HEK293 (cell line): ENCODE data around the gene NOL4L.

Experiments
- CTCF ChIA-PET: fragments of 350-600 bp; formaldehyde crosslinking; extraction: SDS; loops from one replicate; lab custom pipeline; 2021; ENCODE audit warnings: antibody characterized with exemption; lab: Yijun Ruan, JAX
- POLR2A ChIA-PET: fragments of 300-600 bp; formaldehyde crosslinking; extraction: SDS; loops from one replicate; lab custom pipeline; 2020; ENCODE audit warnings: antibody characterized with exemption, inconsistent platforms; lab: Yijun Ruan, JAX
- H3K27ac ChIP-seq: fragments of 200-500 bp; sonication (Bioruptor generic); 2 replicates; pipeline ENCODE4 v1.5.1; 2014; ENCODE audit warnings: low read depth, low read length, control low read depth, inconsistent platforms; ENCODE audit errors: extremely low read depth
- H3K36me3 ChIP-seq, 2 experiments: fragments of 200-500 bp in 1 of 2; sonication (Bioruptor generic) in 1 of 2; 1 replicate in 1 of 2; 2 replicates in 1 of 2; pipeline ENCODE4 v1.5.1; 2014 to 2017; ENCODE audit warnings: inconsistent platforms in 2 of 2, low read length in 2 of 2; ENCODE audit not compliant: control insufficient read depth in 2 of 2, insufficient read depth in 1 of 2
- H3K4me1 ChIP-seq: fragments of 200-500 bp; sonication (Bioruptor generic); 2 replicates; pipeline ENCODE4 v1.5.1; 2014; ENCODE audit warnings: mild to moderate bottlenecking, low read length, inconsistent platforms; ENCODE audit not compliant: control insufficient read depth, insufficient read depth
- H3K4me3 ChIP-seq: 2 replicates; pipeline ENCODE4 v1.5.1; 2011; ENCODE audit warnings: low read depth, mild to moderate bottlenecking, control low read depth, low read length, moderate library complexity
- H3K9me3 ChIP-seq: fragments of 200-500 bp; sonication (Bioruptor generic); 2 replicates; pipeline ENCODE4 v1.5.1; 2014; ENCODE audit warnings: low read depth, low read length, inconsistent platforms; ENCODE audit not compliant: control insufficient read depth, insufficient read depth
- ATF2 ChIP-seq: fragments of 450-650 bp; formaldehyde crosslinking; IDR thresholded peaks from 2 replicates; pipeline ENCODE4 v1.5.1; 2016; ENCODE audit warnings: missing biosample characterization, missing genetic modification characterization, low read depth
- ELK4 ChIP-seq: IDR thresholded peaks from 2 replicates; pipeline ENCODE4 v1.6.1; 2011; ENCODE audit warnings: mild to moderate bottlenecking, low read depth, low read length, borderline replicate concordance
- GLI4 ChIP-seq: fragments of 450-650 bp; formaldehyde crosslinking; IDR thresholded peaks from 2 replicates; pipeline ENCODE4 v1.5.1; 2016; ENCODE audit warnings: missing biosample characterization, missing genetic modification characterization
- PRDM6 ChIP-seq: fragments of 450-650 bp; formaldehyde crosslinking; IDR thresholded peaks from 2 replicates; pipeline ENCODE4 v1.5.1; 2017; ENCODE audit warnings: missing biosample characterization, missing genetic modification characterization
- SCRT1 ChIP-seq: fragments of 450-650 bp; formaldehyde crosslinking; IDR thresholded peaks from 2 replicates; pipeline ENCODE4 v1.5.1; 2016; ENCODE audit warnings: missing biosample characterization, missing genetic modification characterization, borderline replicate concordance
- ZBTB1 ChIP-seq: fragments of 450-650 bp; formaldehyde crosslinking; IDR thresholded peaks from 2 replicates; pipeline ENCODE4 v1.5.1; 2016; ENCODE audit warnings: missing biosample characterization, missing genetic modification characterization
- ZBTB26 ChIP-seq: fragments of 450-650 bp; formaldehyde crosslinking; optimal IDR thresholded peaks from 2 replicates; pipeline ENCODE3; 2016; ENCODE audit warnings: missing biosample characterization, mild to moderate bottlenecking, missing genetic modification characterization
- ZFP41 ChIP-seq: fragments of 450-650 bp; formaldehyde crosslinking; IDR thresholded peaks from 2 replicates; pipeline ENCODE4 v1.5.1; 2016; ENCODE audit warnings: missing biosample characterization, missing genetic modification characterization, borderline replicate concordance
- ZNF132 ChIP-seq: fragments of 450-650 bp; formaldehyde crosslinking; IDR thresholded peaks from 2 replicates; pipeline ENCODE4 v1.5.1; 2017; ENCODE audit warnings: missing biosample characterization, missing genetic modification characterization, borderline replicate concordance
- ZNF19 ChIP-seq: fragments of 450-650 bp; formaldehyde crosslinking; IDR thresholded peaks from 2 replicates; pipeline ENCODE4; 2016; ENCODE audit warnings: missing biosample characterization, missing genetic modification characterization, low read depth
- ZNF239 ChIP-seq: fragments of 450-650 bp; formaldehyde crosslinking; IDR thresholded peaks from 2 replicates; pipeline ENCODE4 v1.5.1; 2016; ENCODE audit warnings: missing biosample characterization, missing genetic modification characterization
- ZNF24 ChIP-seq: fragments of 450-650 bp; formaldehyde crosslinking; IDR thresholded peaks from 2 replicates; pipeline ENCODE4 v1.5.1; 2016; ENCODE audit warnings: missing biosample characterization, missing genetic modification characterization
- ZNF510 ChIP-seq: fragments of 450-650 bp; formaldehyde crosslinking; IDR thresholded peaks from 2 replicates; pipeline ENCODE4 v1.5.1; 2018; ENCODE audit warnings: mild to moderate bottlenecking, missing genetic modification characterization, missing biosample characterization; ENCODE audit not compliant: insufficient replicate concordance
- ZNF544 ChIP-seq: fragments of 450-650 bp; formaldehyde crosslinking; IDR thresholded peaks from 2 replicates; pipeline ENCODE4 v1.5.0; 2017; ENCODE audit warnings: missing biosample characterization, missing genetic modification characterization
- ZNF560 ChIP-seq: fragments of 450-650 bp; formaldehyde crosslinking; IDR thresholded peaks from 2 replicates; pipeline ENCODE4 v1.5.1; 2017; ENCODE audit warnings: missing biosample characterization, missing genetic modification characterization, borderline replicate concordance
- ZNF658 ChIP-seq: fragments of 450-650 bp; formaldehyde crosslinking; IDR thresholded peaks from 2 replicates; pipeline ENCODE4; 2016; ENCODE audit warnings: missing biosample characterization, missing genetic modification characterization
- ZNF701 ChIP-seq: fragments of 450-650 bp; formaldehyde crosslinking; IDR thresholded peaks from 2 replicates; pipeline ENCODE4 v1.5.1; 2016; ENCODE audit warnings: missing biosample characterization, missing genetic modification characterization
- ZNF768 ChIP-seq: fragments of 450-650 bp; formaldehyde crosslinking; IDR thresholded peaks from 2 replicates; pipeline ENCODE4 v1.5.1; 2018; ENCODE audit warnings: missing biosample characterization, mild to moderate bottlenecking, missing genetic modification characterization
- ZNF785 ChIP-seq: fragments of 450-650 bp; formaldehyde crosslinking; IDR thresholded peaks from 2 replicates; pipeline ENCODE4 v1.5.1; 2016; ENCODE audit warnings: missing biosample characterization, missing genetic modification characterization
- TF ChIP-seq, protein P1 (sequence below): fragments of 450-650 bp; formaldehyde crosslinking; IDR thresholded peaks from 2 replicates; pipeline ENCODE4 v1.5.1; 2017; ENCODE audit warnings: missing biosample characterization, missing genetic modification characterization
- TF ChIP-seq, protein P2 (sequence below): fragments of 450-650 bp; IDR thresholded peaks from 2 replicates; pipeline ENCODE4 v1.5.1; 2018; ENCODE audit warnings: missing biosample characterization, missing genetic modification characterization
- TF ChIP-seq, protein P3 (sequence below): fragments of 450-650 bp; formaldehyde crosslinking; conservative IDR thresholded peaks from 2 replicates; pipeline ENCODE4 v1.5.1; 2016; ENCODE audit warnings: low read depth, missing biosample characterization, missing genetic modification characterization

The NOL4L gene

DNA sequence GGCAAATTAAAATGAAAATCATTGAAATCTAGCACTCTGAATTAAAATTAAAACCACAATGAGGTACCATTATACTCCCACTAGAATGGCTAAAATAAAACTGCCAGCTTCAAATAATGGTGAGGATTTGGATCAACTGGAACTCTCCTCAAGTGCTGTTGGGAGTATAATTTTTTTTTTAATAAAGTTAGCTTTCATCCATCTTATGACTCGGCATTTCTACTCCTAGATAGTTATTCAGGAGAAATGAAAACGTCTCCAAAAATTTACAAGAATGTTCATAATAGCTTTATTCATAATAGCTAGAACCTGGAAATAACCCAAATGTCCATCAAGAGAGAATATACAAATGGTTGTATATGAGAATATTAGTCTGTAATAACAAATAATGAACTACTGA lies 163.8 kb downstream of the NOL4L start:
- ChIA-PET CTCF (interaction anchor here (0.7 kb wide), 1 partner anchor 917 kb away, joined by 3 read pairs; no protein-coding TSS in a partner anchor), POLR2A (no interaction called here)
- Histone ChIP-seq H3K27ac (no peak overlapping the region), H3K4me3 (no peak overlapping the region), H3K36me3 (peaks cover 0 to 3% of the 10 kb centered on the region in 2 experiments; a peak in 2 of 3 replicates), H3K9me3 (no peaks in the 10 kb centered on the region), H3K4me1 (no peaks in the 10 kb centered on the region)
- TF ChIP-seq ELK4, result no peak
- TF ChIP-seq ZNF560 (tag by site-specific recombination), result no peak
- TF ChIP-seq ZNF701 (tag by site-specific recombination), result no peak
- no peak for TF ChIP-seq PRDM6 (tag by site-specific recombination)
- TF ChIP-seq ZFP41 (tag by site-specific recombination), result no peak
- TF ChIP-seq ZNF24 (tag by site-specific recombination), result no peak
- TF ChIP-seq ZBTB1, result no peak
- no peak for TF ChIP-seq ZNF239 (tag by site-specific recombination)
- no peak for TF ChIP-seq ZNF19 (tag by site-specific recombination)
- TF ChIP-seq ZNF132 (tag by site-specific recombination), result no peak
- TF ChIP-seq SCRT1 (tag by site-specific recombination), result no peak
- TF ChIP-seq ATF2 (tag by site-specific recombination), result no peak
- TF ChIP-seq ZBTB26 (tag by site-specific recombination), result no peak
- no peak for TF ChIP-seq ZNF658 (tag by site-specific recombination)
- TF ChIP-seq ZNF785, result no peak
- TF ChIP-seq, protein P1, sequence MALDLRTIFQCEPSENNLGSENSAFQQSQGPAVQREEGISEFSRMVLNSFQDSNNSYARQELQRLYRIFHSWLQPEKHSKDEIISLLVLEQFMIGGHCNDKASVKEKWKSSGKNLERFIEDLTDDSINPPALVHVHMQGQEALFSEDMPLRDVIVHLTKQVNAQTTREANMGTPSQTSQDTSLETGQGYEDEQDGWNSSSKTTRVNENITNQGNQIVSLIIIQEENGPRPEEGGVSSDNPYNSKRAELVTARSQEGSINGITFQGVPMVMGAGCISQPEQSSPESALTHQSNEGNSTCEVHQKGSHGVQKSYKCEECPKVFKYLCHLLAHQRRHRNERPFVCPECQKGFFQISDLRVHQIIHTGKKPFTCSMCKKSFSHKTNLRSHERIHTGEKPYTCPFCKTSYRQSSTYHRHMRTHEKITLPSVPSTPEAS (tag by site-specific recombination), result no peak
- no peak for TF ChIP-seq ZNF510 (tag by site-specific recombination)
- no peak for TF ChIP-seq ZNF768 (tag by site-specific recombination)
- no peak for TF ChIP-seq ZNF544 (tag by site-specific recombination)
- no peak for TF ChIP-seq GLI4 (tag by site-specific recombination)

- POLR2A ChIA-PET, result no interaction called here
- Histone ChIP-seq H3K4me1 (peaks cover 4% of the 10 kb centered on the region), H3K36me3 (no peaks in the 10 kb centered on the region; a peak in 1 of 3 replicates), H3K4me3 (no peak overlapping the region), H3K27ac (no peak overlapping the region), H3K9me3 (no peaks in the 10 kb centered on the region)
- CTCF ChIA-PET, result no interaction called here
- TF ChIP-seq, protein P2, sequence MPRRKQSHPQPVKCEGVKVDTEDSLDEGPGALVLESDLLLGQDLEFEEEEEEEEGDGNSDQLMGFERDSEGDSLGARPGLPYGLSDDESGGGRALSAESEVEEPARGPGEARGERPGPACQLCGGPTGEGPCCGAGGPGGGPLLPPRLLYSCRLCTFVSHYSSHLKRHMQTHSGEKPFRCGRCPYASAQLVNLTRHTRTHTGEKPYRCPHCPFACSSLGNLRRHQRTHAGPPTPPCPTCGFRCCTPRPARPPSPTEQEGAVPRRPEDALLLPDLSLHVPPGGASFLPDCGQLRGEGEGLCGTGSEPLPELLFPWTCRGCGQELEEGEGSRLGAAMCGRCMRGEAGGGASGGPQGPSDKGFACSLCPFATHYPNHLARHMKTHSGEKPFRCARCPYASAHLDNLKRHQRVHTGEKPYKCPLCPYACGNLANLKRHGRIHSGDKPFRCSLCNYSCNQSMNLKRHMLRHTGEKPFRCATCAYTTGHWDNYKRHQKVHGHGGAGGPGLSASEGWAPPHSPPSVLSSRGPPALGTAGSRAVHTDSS, result no peak
- TF ChIP-seq, protein P3, sequence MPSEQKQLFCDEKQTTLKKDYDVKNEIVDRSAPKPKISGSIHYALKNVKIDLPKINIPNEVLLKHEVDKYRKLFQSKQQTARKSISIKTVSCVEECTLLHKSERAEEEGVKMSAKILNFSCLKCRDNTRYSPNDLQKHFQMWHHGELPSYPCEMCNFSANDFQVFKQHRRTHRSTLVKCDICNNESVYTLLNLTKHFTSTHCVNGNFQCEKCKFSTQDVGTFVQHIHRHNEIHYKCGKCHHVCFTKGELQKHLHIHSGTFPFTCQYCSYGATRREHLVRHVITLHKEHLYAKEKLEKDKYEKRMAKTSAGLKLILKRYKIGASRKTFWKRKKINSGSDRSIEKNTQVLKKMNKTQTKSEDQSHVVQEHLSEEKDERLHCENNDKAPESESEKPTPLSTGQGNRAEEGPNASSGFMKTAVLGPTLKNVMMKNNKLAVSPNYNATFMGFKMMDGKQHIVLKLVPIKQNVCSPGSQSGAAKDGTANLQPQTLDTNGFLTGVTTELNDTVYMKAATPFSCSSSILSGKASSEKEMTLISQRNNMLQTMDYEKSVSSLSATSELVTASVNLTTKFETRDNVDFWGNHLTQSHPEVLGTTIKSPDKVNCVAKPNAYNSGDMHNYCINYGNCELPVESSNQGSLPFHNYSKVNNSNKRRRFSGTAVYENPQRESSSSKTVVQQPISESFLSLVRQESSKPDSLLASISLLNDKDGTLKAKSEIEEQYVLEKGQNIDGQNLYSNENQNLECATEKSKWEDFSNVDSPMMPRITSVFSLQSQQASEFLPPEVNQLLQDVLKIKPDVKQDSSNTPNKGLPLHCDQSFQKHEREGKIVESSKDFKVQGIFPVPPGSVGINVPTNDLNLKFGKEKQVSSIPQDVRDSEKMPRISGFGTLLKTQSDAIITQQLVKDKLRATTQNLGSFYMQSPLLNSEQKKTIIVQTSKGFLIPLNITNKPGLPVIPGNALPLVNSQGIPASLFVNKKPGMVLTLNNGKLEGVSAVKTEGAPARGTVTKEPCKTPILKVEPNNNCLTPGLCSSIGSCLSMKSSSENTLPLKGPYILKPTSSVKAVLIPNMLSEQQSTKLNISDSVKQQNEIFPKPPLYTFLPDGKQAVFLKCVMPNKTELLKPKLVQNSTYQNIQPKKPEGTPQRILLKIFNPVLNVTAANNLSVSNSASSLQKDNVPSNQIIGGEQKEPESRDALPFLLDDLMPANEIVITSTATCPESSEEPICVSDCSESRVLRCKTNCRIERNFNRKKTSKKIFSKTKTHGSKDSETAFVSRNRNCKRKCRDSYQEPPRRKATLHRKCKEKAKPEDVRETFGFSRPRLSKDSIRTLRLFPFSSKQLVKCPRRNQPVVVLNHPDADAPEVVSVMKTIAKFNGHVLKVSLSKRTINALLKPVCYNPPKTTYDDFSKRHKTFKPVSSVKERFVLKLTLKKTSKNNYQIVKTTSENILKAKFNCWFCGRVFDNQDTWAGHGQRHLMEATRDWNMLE, result no peak
These were observed 166.8 kb downstream of the NOL4L start for GRCh38 chr20:32418376-32418775.
